B cell (primary cell): ENCODE data around the gene FANCC. TPM values are rescaled to one million over a fixed set of nuclear protein-coding genes. Genes with fewer than 3 reads are reported as not detected.

ENCODE experiments used
- ATAC-seq: fragments of 200-7000 bp; cut with Tn5 transposase; one replicate; pipeline ENCODE4 v1.10.0; 2021; ENCODE audit warnings: low read depth, mild to moderate bottlenecking, moderate number of reproducible peaks, moderate library complexity
- CTCF ChIA-PET: fragments of 350-600 bp; sonication (Branson Sonifier 250); formaldehyde crosslinking; loops from one replicate; lab custom pipeline; 2021; ENCODE audit warnings: antibody characterized with exemption, inconsistent platforms; lab: Charles Lee
- POLR2A ChIA-PET: fragments of 350-600 bp; sonication (Branson Sonifier 250); formaldehyde crosslinking; loops from one replicate; lab custom pipeline; 2021; ENCODE audit warnings: antibody characterized with exemption; lab: Charles Lee
- DNase-seq: peaks from one replicate; pipeline ENCODE4 v3.0.0; 2013
- H2AFZ ChIP-seq: 2 replicates; pipeline ENCODE4 v1.6.1; 2012; ENCODE audit warnings: mild to moderate bottlenecking, low read depth, low read length; ENCODE audit not compliant: insufficient read depth, poor library complexity, severe bottlenecking
- H3K27ac ChIP-seq, 2 donors: 1 replicate in 1 of 2; 2 replicates in 1 of 2; pipeline ENCODE4 v1.5.1; 2012 to 2013; ENCODE audit warnings: low read length in 2 of 2, mild to moderate bottlenecking in 2 of 2, moderate library complexity in 1 of 2
- H3K27me3 ChIP-seq, 4 experiments: fragments of 200-600 bp in 1 of 4; sonication (generic) in 1 of 4; replicated peaks in 1 of 4; 1 replicate in 2 of 4; 2 replicates in 2 of 4; pipeline versions ENCODE4 v1.6.1 to v1.7.0; 2013 to 2016; ENCODE audit warnings: low read length in 3 of 4, mild to moderate bottlenecking in 2 of 4, mixed read lengths in 1 of 4, moderate library complexity in 1 of 4; ENCODE audit not compliant: insufficient read depth in 4 of 4, control insufficient read depth in 3 of 4; ENCODE audit errors: control extremely low read depth in 1 of 4
- H3K36me3 ChIP-seq, 2 experiments: replicated peaks in 1 of 2; 1 replicate in 1 of 2; 2 replicates in 1 of 2; pipeline versions ENCODE4 v1.6.1 to v1.7.1; 2013; ENCODE audit warnings: low read length in 1 of 2; ENCODE audit not compliant: insufficient read depth in 2 of 2, control insufficient read depth in 1 of 2; ENCODE audit errors: control extremely low read depth in 1 of 2, extremely low read depth in 1 of 2
- H3K4me1 ChIP-seq, 2 donors: fragments of 200-600 bp in 1 of 2; sonication (generic) in 1 of 2; 1 replicate in 1 of 2; 2 replicates in 1 of 2; pipeline versions ENCODE4 v1.5.1 to v1.6.1; 2013 to 2017; ENCODE audit warnings: low read length in 2 of 2; ENCODE audit not compliant: control insufficient read depth in 2 of 2, insufficient read depth in 2 of 2
- H3K4me2 ChIP-seq: replicated peaks from 2 replicates; pipeline ENCODE3; 2012; ENCODE audit warnings: mild to moderate bottlenecking, low read depth, low read length; ENCODE audit not compliant: poor library complexity, severe bottlenecking
- H3K4me3 ChIP-seq, 5 experiments: fragments of 200-600 bp in 1 of 5; sonication (generic) in 1 of 5; 1 replicate in 3 of 5; 2 replicates in 2 of 5; pipeline versions ENCODE4 v1.5.1 to v1.7.0; 2011 to 2016; ENCODE audit warnings: low read length in 4 of 5, mild to moderate bottlenecking in 4 of 5, low read depth in 2 of 5, control low read depth in 1 of 5, moderate library complexity in 1 of 5; ENCODE audit not compliant: insufficient read depth in 1 of 5; ENCODE audit errors: control extremely low read depth in 1 of 5, extremely low read depth in 1 of 5
- H3K79me2 ChIP-seq: fragments of 200-600 bp; sonication (generic); one replicate; pipeline ENCODE4 v1.6.0; 2016; ENCODE audit warnings: low read length; ENCODE audit not compliant: control insufficient read depth, insufficient read depth
- H3K9ac ChIP-seq: fragments of 200-600 bp; sonication (generic); 2 replicates; pipeline ENCODE4 v1.6.1; 2017; ENCODE audit warnings: mild to moderate bottlenecking, low read length, moderate library complexity
- H3K9me3 ChIP-seq, 3 donors: one replicate each; pipeline versions ENCODE4 v1.6.1 to v1.7.1; 2013; ENCODE audit warnings: low read length in 2 of 3; ENCODE audit not compliant: control insufficient read depth in 2 of 3, insufficient read depth in 1 of 3; ENCODE audit errors: control extremely low read depth in 1 of 3
- H4K20me1 ChIP-seq: 2 replicates; pipeline ENCODE4 v1.6.0; 2012; ENCODE audit warnings: mild to moderate bottlenecking, low read length; ENCODE audit not compliant: insufficient read depth, control insufficient read depth, poor library complexity, severe bottlenecking
- H3K27ac Mint-ChIP-seq: one replicate; pipeline ENCODE4 v1.8.0; 2021; ENCODE audit warnings: mixed read lengths
- H3K27me3 Mint-ChIP-seq: one replicate; pipeline ENCODE4 v1.8.0; 2021; ENCODE audit warnings: mixed read lengths
- H3K4me1 Mint-ChIP-seq: one replicate; pipeline ENCODE4 v1.8.0; 2021; ENCODE audit warnings: mixed read lengths
- H3K4me3 Mint-ChIP-seq: one replicate; pipeline ENCODE4 v1.8.0; 2021; ENCODE audit warnings: mixed read lengths
- H3K9me3 Mint-ChIP-seq: one replicate; pipeline ENCODE4 v1.8.0; 2022; ENCODE audit warnings: mixed read lengths; ENCODE audit not compliant: insufficient read depth
- CTCF ChIP-seq: fragments of 200-600 bp; IDR thresholded peaks from one replicate; pipeline ENCODE4 v1.8.0; 2022; ENCODE audit warnings: antibody characterized with exemption, mild to moderate bottlenecking
- EZH2 ChIP-seq: IDR thresholded peaks from 2 replicates; pipeline ENCODE4 v1.6.1; 2012; ENCODE audit warnings: borderline replicate concordance, low read depth, mild to moderate bottlenecking, moderate library complexity, low read length; ENCODE audit not compliant: insufficient read depth, poor library complexity, severe bottlenecking
- WGBS: methylation state at CpG from one replicate; pipeline ENCODE4 v1.1.5; 2013; ENCODE audit warnings: missing lambda C conversion rate; ENCODE audit not compliant: insufficient coverage; 5-methylcytosine and 5-hydroxymethylcytosine counted together
- intact Hi-C: fragments of 100-400 bp; cut with micrococcal nuclease; formaldehyde crosslinking; loops from one replicate; pipeline ENCODE4 v1.10.0; 2022
- polyA plus RNA-seq: library from polyadenylated mRNA; depleted of rRNA; stranded (reverse); fragments of >200 nt; gene quantifications from 2 replicates; pipeline ENCODE4 v1.2.3, GENCODE V29; 2012
- total RNA-seq, 2 donors: library from RNA; stranded (reverse); fragments of 120-200 nt in 1 of 2; gene quantifications; 1 replicate in 1 of 2; 2 replicates in 1 of 2; pipeline versions ENCODE4 v1.2.3 to v1.2.4, GENCODE V29; 2013 to 2022

The FANCC gene
- total and polyA plus RNA-seq, 2 donors (not counting 1 experiment from before 2014, with no cell fraction given): 1.8 to 11.1 TPM

- H3K27ac Mint-ChIP-seq: no peak overlapping the region
Measured at GRCh38 chr9:95280745-95281144, 36.8 kb downstream of the FANCC start.

GRCh38 chr9:95277509-95277908, 40.0 kb downstream of the FANCC start:
- no peaks in the 10 kb centered on the region for H3K36me3 ChIP-seq
- H3K4me1 ChIP-seq: peaks cover 7 to 10% of the 10 kb centered on the region in 2 donors
- H3K27me3 Mint-ChIP-seq: no peaks in the 10 kb centered on the region
- H3K9me3 Mint-ChIP-seq: peaks cover 7% of the 10 kb centered on the region
- ATAC-seq: no peak
- peaks cover 12% of the 10 kb centered on the region for H3K4me1 Mint-ChIP-seq
- H4K20me1 ChIP-seq: no peaks in the 10 kb centered on the region
- no peak for DNase-seq
- H3K4me2 ChIP-seq: no peak overlapping the region
- H3K27ac Mint-ChIP-seq: no peak overlapping the region
- H3K27me3 ChIP-seq: no peaks in the 10 kb centered on the region
- H3K9me3 ChIP-seq: peaks cover 6 to 14% (median 13%) of the 10 kb centered on the region in 3 donors
- intact Hi-C loops: no loop called here
- POLR2A ChIA-PET: no interaction called here
- H3K79me2 ChIP-seq: peaks cover 9% of the 10 kb centered on the region
- no peak overlapping the region for H3K4me3 ChIP-seq
- H2AFZ ChIP-seq: no peak overlapping the region
- CTCF ChIA-PET: no interaction called here
- no peak overlapping the region for H3K27ac ChIP-seq
- H3K4me3 Mint-ChIP-seq: no peak overlapping the region
- H3K9ac ChIP-seq: no peak overlapping the region
- TF ChIP-seq EZH2: no peak
- no peak for TF ChIP-seq CTCF

More at GRCh38 chr9:95280745-95281144, 36.8 kb downstream of the FANCC start:
- no CpG with 5 or more reads among the region's 1 CpG for WGBS
- Histone ChIP-seq H3K9me3 (peaks cover 6 to 14% (median 13%) of the 10 kb centered on the region in 3 donors), H3K4me1 (no peaks in the 10 kb centered on the region), H3K4me2 (no peak overlapping the region), H3K4me3 (no peak overlapping the region), H3K27ac (no peak overlapping the region), H3K36me3 (no peaks in the 10 kb centered on the region), H3K27me3 (no peaks in the 10 kb centered on the region), H3K9ac (no peak overlapping the region), H3K79me2 (peaks cover 9% of the 10 kb centered on the region), H4K20me1 (no peaks in the 10 kb centered on the region), H2AFZ (no peak overlapping the region)
- Mint-ChIP-seq H3K4me3 (no peak overlapping the region), H3K9me3 (peaks cover 7% of the 10 kb centered on the region), H3K4me1 (no peaks in the 10 kb centered on the region), H3K27me3 (no peaks in the 10 kb centered on the region)
- intact Hi-C loops: no loop called here
- TF ChIP-seq EZH2 (no peak), CTCF (no peak)
- DNase-seq: no peak
- no peak for ATAC-seq
- CTCF ChIA-PET: no interaction called here
- POLR2A ChIA-PET: no interaction called here
